Endodermal cell (in vitro differentiated cells): ENCODE results near the gene TDRD7. TPM values are rescaled to one million over a fixed set of nuclear protein-coding genes. Genes with fewer than 3 reads are reported as not detected.

Experiments used
- DNase-seq: peaks from one replicate; pipeline ENCODE4 v3.0.0-alpha.2; 2017
- H3K27ac ChIP-seq: 2 replicates; pipeline ENCODE4 v1.5.1; 2013; ENCODE audit warnings: mild to moderate bottlenecking, low read depth, low read length, moderate library complexity
- H3K27me3 ChIP-seq: 2 replicates; pipeline ENCODE4 v1.6.1; 2013; ENCODE audit warnings: mild to moderate bottlenecking, low read length, moderate library complexity; ENCODE audit not compliant: insufficient read depth, control insufficient read depth, poor library complexity, severe bottlenecking
- H3K36me3 ChIP-seq: 2 replicates; pipeline ENCODE4 v1.7.0; 2013; ENCODE audit warnings: mild to moderate bottlenecking, low read length, moderate library complexity; ENCODE audit not compliant: control insufficient read depth, insufficient read depth
- H3K4me1 ChIP-seq: one replicate; pipeline ENCODE4 v1.7.0; 2013; ENCODE audit warnings: low read length; ENCODE audit not compliant: control insufficient read depth, insufficient read depth
- H3K4me3 ChIP-seq: 2 replicates; pipeline ENCODE4 v1.5.1; 2013; ENCODE audit warnings: mild to moderate bottlenecking, low read length, moderate library complexity
- H3K9ac ChIP-seq: 2 replicates; pipeline ENCODE4 v1.6.1; 2013; ENCODE audit warnings: mild to moderate bottlenecking, low read length, moderate library complexity; ENCODE audit not compliant: poor library complexity, severe bottlenecking; ENCODE audit errors: extremely low read depth
- H3K9me3 ChIP-seq: 2 replicates; pipeline ENCODE4 v1.6.1; 2013; ENCODE audit warnings: mild to moderate bottlenecking, low read length, moderate library complexity; ENCODE audit not compliant: control insufficient read depth
- H3K27ac Mint-ChIP-seq: 2 replicates; pipeline ENCODE4 v1.8.0; 2020; ENCODE audit warnings: mixed read lengths
- H3K27me3 Mint-ChIP-seq: 2 replicates; pipeline ENCODE4 v1.8.0; 2021; ENCODE audit warnings: mild to moderate bottlenecking, mixed read lengths; ENCODE audit not compliant: insufficient read depth
- H3K36me3 Mint-ChIP-seq: 2 replicates; pipeline ENCODE4 v1.8.0; 2020; ENCODE audit warnings: low read depth, mixed read lengths
- H3K4me1 Mint-ChIP-seq: 2 replicates; pipeline ENCODE4 v1.8.0; 2020; ENCODE audit warnings: mixed read lengths
- H3K4me3 Mint-ChIP-seq: 2 replicates; pipeline ENCODE4 v1.8.0; 2020; ENCODE audit warnings: mild to moderate bottlenecking, moderate library complexity, mixed read lengths
- H3K9me3 Mint-ChIP-seq: 2 replicates; pipeline ENCODE4 v1.8.0; 2020; ENCODE audit warnings: mild to moderate bottlenecking, mixed read lengths
- WGBS, 2 experiments: methylation state at CpG; one replicate each; pipeline versions ENCODE4 v1.1.5 to v1.1.7; 2013; ENCODE audit warnings: missing lambda C conversion rate in 2 of 2, mixed read lengths in 1 of 2; ENCODE audit not compliant: insufficient coverage in 1 of 2, insufficient read length in 1 of 2; 5-methylcytosine and 5-hydroxymethylcytosine counted together
- total RNA-seq, 2 donors: library from RNA; stranded (reverse); fragmentation: NEBNext Ultra II Directional in 1 of 2; extraction: Animal tissue kit (Norgen Biotek cat#: 25700) in 1 of 2; gene quantifications; 2 replicates in 1 of 2; 3 replicates in 1 of 2; pipeline ENCODE4 v1.2.1, GENCODE V29; 2021
- TF ChIP-seq, protein P1 (sequence below): fragments of 200-600 bp; sonication (generic); conservative IDR thresholded peaks from 2 replicates; pipeline ENCODE4 v1.5.0; 2021; ENCODE audit warnings: antibody characterized with exemption, mild to moderate bottlenecking

Gene TDRD7
- total RNA-seq, 2 donors from 2014 or later = 25.9 to 31.9 TPM

DNA sequence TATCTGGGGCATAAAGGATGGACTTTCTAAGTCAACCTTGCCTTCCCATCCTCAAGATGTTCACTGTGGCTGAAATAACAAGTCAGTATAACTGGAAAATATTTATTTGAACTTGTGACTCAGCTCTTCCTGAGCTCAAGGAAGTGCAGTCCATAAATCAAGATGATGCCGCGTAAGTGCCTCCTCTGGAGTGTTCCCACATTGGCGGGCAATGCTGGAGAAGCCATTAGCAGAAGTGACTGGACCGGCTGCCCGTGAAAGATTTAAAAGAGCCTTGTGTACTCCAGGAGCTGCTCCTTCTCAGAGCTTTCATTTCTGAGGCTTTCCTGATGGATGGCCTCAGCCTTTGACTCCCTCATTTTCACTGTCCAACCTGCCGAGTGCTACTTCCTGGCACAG lies 107.0 kb downstream of the TDRD7 start:
- no peak overlapping the region for H3K27ac ChIP-seq

DNA sequence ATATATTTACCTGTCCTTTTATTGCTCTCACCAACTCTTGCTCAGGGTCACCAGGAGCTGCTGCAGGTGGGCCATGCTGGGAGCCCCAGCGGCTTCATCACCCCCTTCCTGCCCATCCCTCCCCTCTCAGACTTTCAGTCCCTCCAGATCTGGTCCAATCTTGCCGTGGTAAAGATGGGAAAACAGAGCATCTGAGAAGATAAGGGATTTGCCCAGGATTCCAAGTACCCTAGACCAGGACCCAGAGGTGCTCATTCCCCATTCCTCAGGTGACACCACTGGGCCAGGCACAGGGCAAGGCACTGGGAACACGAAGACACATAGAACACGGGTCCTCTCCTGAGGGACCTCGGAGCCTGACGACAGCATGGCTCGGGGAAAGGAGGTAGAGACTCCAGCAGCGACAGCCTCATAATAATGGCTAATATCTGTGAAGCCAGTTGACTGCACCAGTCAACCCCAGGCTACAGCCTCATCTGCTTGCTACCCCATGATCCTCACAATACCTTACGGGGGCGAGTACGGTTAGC lies 107.6 kb downstream of the TDRD7 start:
- Histone ChIP-seq H3K4me3 (no peak overlapping the region), H3K36me3 (no peaks in the 10 kb centered on the region), H3K27me3 (no peaks in the 10 kb centered on the region), H3K9ac (no peak overlapping the region), H3K27ac (no peak overlapping the region), H3K9me3 (no peaks in the 10 kb centered on the region), H3K4me1 (no peaks in the 10 kb centered on the region)
- TF ChIP-seq, protein P1, sequence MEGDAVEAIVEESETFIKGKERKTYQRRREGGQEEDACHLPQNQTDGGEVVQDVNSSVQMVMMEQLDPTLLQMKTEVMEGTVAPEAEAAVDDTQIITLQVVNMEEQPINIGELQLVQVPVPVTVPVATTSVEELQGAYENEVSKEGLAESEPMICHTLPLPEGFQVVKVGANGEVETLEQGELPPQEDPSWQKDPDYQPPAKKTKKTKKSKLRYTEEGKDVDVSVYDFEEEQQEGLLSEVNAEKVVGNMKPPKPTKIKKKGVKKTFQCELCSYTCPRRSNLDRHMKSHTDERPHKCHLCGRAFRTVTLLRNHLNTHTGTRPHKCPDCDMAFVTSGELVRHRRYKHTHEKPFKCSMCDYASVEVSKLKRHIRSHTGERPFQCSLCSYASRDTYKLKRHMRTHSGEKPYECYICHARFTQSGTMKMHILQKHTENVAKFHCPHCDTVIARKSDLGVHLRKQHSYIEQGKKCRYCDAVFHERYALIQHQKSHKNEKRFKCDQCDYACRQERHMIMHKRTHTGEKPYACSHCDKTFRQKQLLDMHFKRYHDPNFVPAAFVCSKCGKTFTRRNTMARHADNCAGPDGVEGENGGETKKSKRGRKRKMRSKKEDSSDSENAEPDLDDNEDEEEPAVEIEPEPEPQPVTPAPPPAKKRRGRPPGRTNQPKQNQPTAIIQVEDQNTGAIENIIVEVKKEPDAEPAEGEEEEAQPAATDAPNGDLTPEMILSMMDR = no peak
- 93 to 96% methylated on average over 5 to 11 of the region's 11 CpGs for WGBS, 2 experiments
- Mint-ChIP-seq H3K4me1 (peaks cover 3% of the 10 kb centered on the region), H3K27ac (no peak overlapping the region), H3K9me3 (no peaks in the 10 kb centered on the region), H3K27me3 (peaks cover 7% of the 10 kb centered on the region), H3K4me3 (no peak overlapping the region), H3K36me3 (no peaks in the 10 kb centered on the region)
- DNase-seq = no peak

More for the DNA sequence above, 107.0 kb downstream of the TDRD7 start:
- no peaks in the 10 kb centered on the region for H3K27me3 ChIP-seq
- no peaks in the 10 kb centered on the region for H3K36me3 ChIP-seq
- H3K4me1 Mint-ChIP-seq = peaks cover 3% of the 10 kb centered on the region
- no peak for DNase-seq
- WGBS, 2 experiments = 90 to 98% methylated on average over 6 of the region's 6 CpGs
- H3K27ac Mint-ChIP-seq = no peak overlapping the region
- no peaks in the 10 kb centered on the region for H3K9me3 Mint-ChIP-seq
- TF ChIP-seq, protein P1 = no peak
- H3K4me3 Mint-ChIP-seq = no peak overlapping the region
- H3K4me3 ChIP-seq = no peak overlapping the region
- peaks cover 7% of the 10 kb centered on the region for H3K27me3 Mint-ChIP-seq
- no peak overlapping the region for H3K9ac ChIP-seq
- no peaks in the 10 kb centered on the region for H3K4me1 ChIP-seq
- no peaks in the 10 kb centered on the region for H3K9me3 ChIP-seq
- H3K36me3 Mint-ChIP-seq = no peaks in the 10 kb centered on the region

DNA sequence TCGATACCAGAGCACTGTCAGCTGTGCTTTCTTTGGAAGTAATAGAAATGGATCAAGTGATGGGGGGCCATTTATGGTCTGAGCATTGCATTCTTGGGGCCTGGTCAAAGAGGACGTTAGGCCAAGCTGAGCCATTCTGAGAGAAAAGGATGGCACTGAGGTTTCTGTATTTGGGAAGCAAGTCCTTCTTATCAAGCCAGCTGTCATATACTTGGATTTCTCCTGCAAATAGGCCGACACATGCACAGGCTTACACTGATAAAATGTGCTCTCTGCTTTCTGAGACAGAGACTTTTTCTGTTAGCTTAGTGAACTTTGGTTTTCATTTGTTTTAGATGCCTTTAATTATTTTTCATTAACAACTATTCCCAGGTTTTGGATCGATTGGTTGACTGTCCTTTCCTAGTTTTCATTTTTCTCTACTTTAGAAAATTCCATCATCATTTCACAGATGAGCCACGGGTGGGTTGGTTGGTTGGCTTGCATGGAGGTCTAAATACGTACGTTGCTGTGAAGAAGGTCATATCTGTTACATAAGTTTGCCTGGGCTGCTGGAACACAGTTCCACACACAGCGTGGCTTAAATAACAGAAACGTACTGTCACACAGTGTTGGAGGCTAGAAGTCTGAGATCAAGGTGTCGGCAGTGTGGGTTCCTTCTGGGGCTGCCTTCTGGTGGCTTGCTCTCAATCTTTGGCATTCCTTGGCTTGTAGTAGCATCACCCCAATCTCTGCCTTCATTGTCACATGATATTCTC lies 109.9 kb downstream of the TDRD7 start:
- WGBS, 2 experiments = 93 to 94% methylated on average over 7 to 10 of the region's 10 CpGs

More for the DNA sequence above, 109.9 kb downstream of the TDRD7 start:
- H3K36me3 ChIP-seq = no peaks in the 10 kb centered on the region
- TF ChIP-seq, protein P1 = no peak
- no peak overlapping the region for H3K4me3 Mint-ChIP-seq
- DNase-seq = no peak
- no peak overlapping the region for H3K27ac ChIP-seq
- H3K9me3 Mint-ChIP-seq = no peaks in the 10 kb centered on the region
- H3K4me1 ChIP-seq = peaks cover 1% of the 10 kb centered on the region
- no peak overlapping the region for H3K27ac Mint-ChIP-seq
- no peak overlapping the region for H3K4me3 ChIP-seq
- no peak overlapping the region for H3K9ac ChIP-seq
- H3K27me3 ChIP-seq = no peaks in the 10 kb centered on the region
- H3K36me3 Mint-ChIP-seq = no peaks in the 10 kb centered on the region
- no peaks in the 10 kb centered on the region for H3K9me3 ChIP-seq
- peaks cover under 1% of the 10 kb centered on the region for H3K4me1 Mint-ChIP-seq
- peaks cover 7% of the 10 kb centered on the region for H3K27me3 Mint-ChIP-seq
